Naive thymus-derived CD4-positive, alpha-beta T cell (primary cell): Measurements from ENCODE around the gene RBFOX1. TPM values are rescaled to one million over a fixed set of nuclear protein-coding genes. Genes with fewer than 3 reads are reported as not detected.

Experiments used
- ATAC-seq: fragments of 150-1000 bp; cut with Tn5 transposase; 2 replicates; pipeline ENCODE4 v1.10.0; 2021; ENCODE audit warnings: mild to moderate bottlenecking, moderate library complexity
- CTCF ChIA-PET: fragments of 350-600 bp; sonication (Branson Sonifier 250); formaldehyde crosslinking; loops from one replicate; lab custom pipeline; 2021; ENCODE audit warnings: antibody characterized with exemption; lab: Charles Lee
- POLR2A ChIA-PET: fragments of 350-600 bp; sonication (Branson Sonifier 250); formaldehyde crosslinking; loops from one replicate; lab custom pipeline; 2021; ENCODE audit warnings: antibody characterized with exemption, inconsistent platforms; lab: Charles Lee
- DNase-seq, 9 donors: peaks; one replicate each; pipeline versions ENCODE4 v3.0.0 to v3.0.0-alpha.2; 2020 to 2022; ENCODE audit warnings: mixed read lengths in 1 of 9
- H3K27ac ChIP-seq: one replicate; pipeline ENCODE4 v1.7.0; 2013; ENCODE audit warnings: mild to moderate bottlenecking, low read depth, low read length, moderate library complexity
- H3K27me3 ChIP-seq, 2 donors: one replicate each; pipeline ENCODE4 v1.7.0; 2013; ENCODE audit warnings: low read length in 2 of 2, mild to moderate bottlenecking in 2 of 2, moderate library complexity in 2 of 2; ENCODE audit not compliant: control insufficient read depth in 2 of 2, insufficient read depth in 2 of 2
- H3K36me3 ChIP-seq, 3 experiments: 1 replicate in 2 of 3; 2 replicates in 1 of 3; pipeline ENCODE4 v1.7.0; 2013; ENCODE audit warnings: low read length in 3 of 3, mild to moderate bottlenecking in 3 of 3, moderate library complexity in 1 of 3; ENCODE audit not compliant: insufficient read depth in 3 of 3, control insufficient read depth in 2 of 3
- H3K4me1 ChIP-seq, 2 donors: one replicate each; pipeline ENCODE4 v1.7.0; 2013; ENCODE audit warnings: low read length in 2 of 2, mild to moderate bottlenecking in 2 of 2, moderate library complexity in 1 of 2; ENCODE audit not compliant: control insufficient read depth in 2 of 2, insufficient read depth in 2 of 2
- H3K4me3 ChIP-seq: 2 replicates; pipeline ENCODE4 v1.7.0; 2013; ENCODE audit warnings: mild to moderate bottlenecking, low read length
- H3K9me3 ChIP-seq, 3 experiments: 1 replicate in 2 of 3; 2 replicates in 1 of 3; pipeline ENCODE4 v1.7.0; 2013; ENCODE audit warnings: low read length in 3 of 3; ENCODE audit not compliant: control insufficient read depth in 2 of 3
- H3K27ac Mint-ChIP-seq, 9 donors: one replicate each; pipeline ENCODE4 v1.8.0; 2020 to 2022; ENCODE audit warnings: mixed read lengths in 9 of 9, mild to moderate bottlenecking in 8 of 9, moderate library complexity in 5 of 9, inconsistent platforms in 2 of 9
- H3K27me3 Mint-ChIP-seq, 5 donors: one replicate each; pipeline ENCODE4 v1.8.0; 2021 to 2022; ENCODE audit warnings: mixed read lengths in 5 of 5, mild to moderate bottlenecking in 1 of 5
- H3K36me3 Mint-ChIP-seq, 5 donors: one replicate each; pipeline ENCODE4 v1.8.0; 2020 to 2022; ENCODE audit warnings: mixed read lengths in 5 of 5, mild to moderate bottlenecking in 3 of 5, inconsistent platforms in 1 of 5
- H3K4me1 Mint-ChIP-seq, 7 donors: one replicate each; pipeline ENCODE4 v1.8.0; 2020 to 2022; ENCODE audit warnings: mixed read lengths in 7 of 7, mild to moderate bottlenecking in 3 of 7, inconsistent platforms in 1 of 7
- H3K4me3 Mint-ChIP-seq, 10 donors: one replicate each; pipeline ENCODE4 v1.8.0; 2020 to 2022; ENCODE audit warnings: mild to moderate bottlenecking in 10 of 10, mixed read lengths in 10 of 10, moderate library complexity in 6 of 10, inconsistent platforms in 2 of 10
- H3K9me3 Mint-ChIP-seq, 11 donors: one replicate each; pipeline ENCODE4 v1.8.0; 2020 to 2022; ENCODE audit warnings: mixed read lengths in 11 of 11, mild to moderate bottlenecking in 4 of 11, inconsistent platforms in 1 of 11, moderate library complexity in 1 of 11
- intact Hi-C, 2 donors: fragments of 100-400 bp; cut with micrococcal nuclease; formaldehyde crosslinking; loops; one replicate each; pipeline ENCODE4 v1.15.1; 2023
- polyA plus RNA-seq, 2 donors: library from polyadenylated mRNA; unstranded; fragments of 300-500 nt; fragmentation: Illumina TruSeq; gene quantifications; one replicate each; pipeline ENCODE4 v1.2.3, GENCODE V29; 2021
- total RNA-seq, 6 experiments: library from RNA in 5 of 6; stranded (reverse) in 5 of 6; gene quantifications; 1 replicate in 5 of 6; 2 replicates in 1 of 6; pipeline ENCODE4 v1.2.3 and lab custom pipeline; 2021 to 2026

Gene RBFOX1
- total and polyA plus RNA-seq, 7 experiments from 2014 or later, result not detected

DNA sequence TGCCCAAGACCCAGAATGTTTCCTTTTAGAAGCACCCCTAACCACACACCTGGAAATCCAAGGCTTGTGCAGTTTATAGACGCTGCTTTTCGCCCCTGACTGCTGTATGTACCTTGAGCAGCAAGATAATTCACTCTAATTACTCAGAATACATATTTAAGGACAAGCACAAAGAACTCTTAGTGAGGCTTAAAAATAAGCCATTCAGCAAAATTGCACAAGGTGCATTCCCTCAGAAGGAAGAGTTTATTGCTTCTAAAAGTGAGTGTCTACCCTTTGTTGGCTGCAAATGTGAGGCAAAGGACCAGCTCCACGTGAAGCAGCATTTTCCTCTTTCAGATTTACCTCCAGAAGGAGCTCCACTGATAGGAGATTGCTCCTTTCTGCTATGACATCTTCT lies 208.4 kb downstream of the RBFOX1 start:
- Histone ChIP-seq H3K36me3 (no peaks in the 10 kb centered on the region), H3K4me1 (no peaks in the 10 kb centered on the region), H3K4me3 (no peak overlapping the region), H3K27ac (no peak overlapping the region), H3K27me3 (no peaks in the 10 kb centered on the region), H3K9me3 (peaks cover 0 to 4% (median 0%) of the 10 kb centered on the region in 3 experiments)
- POLR2A ChIA-PET, result no interaction called here
- Mint-ChIP-seq H3K4me1 (no peaks in the 10 kb centered on the region), H3K4me3 (no peak overlapping the region), H3K36me3 (no peaks in the 10 kb centered on the region), H3K27me3 (no peaks in the 10 kb centered on the region), H3K9me3 (peaks cover 4 to 43% (median 20%) of the 10 kb centered on the region in 11 donors), H3K27ac (no peak overlapping the region)
- CTCF ChIA-PET, result no interaction called here
- intact Hi-C loops, result no loop called here
- DNase-seq (no peak), ATAC-seq (no peak)

DNA sequence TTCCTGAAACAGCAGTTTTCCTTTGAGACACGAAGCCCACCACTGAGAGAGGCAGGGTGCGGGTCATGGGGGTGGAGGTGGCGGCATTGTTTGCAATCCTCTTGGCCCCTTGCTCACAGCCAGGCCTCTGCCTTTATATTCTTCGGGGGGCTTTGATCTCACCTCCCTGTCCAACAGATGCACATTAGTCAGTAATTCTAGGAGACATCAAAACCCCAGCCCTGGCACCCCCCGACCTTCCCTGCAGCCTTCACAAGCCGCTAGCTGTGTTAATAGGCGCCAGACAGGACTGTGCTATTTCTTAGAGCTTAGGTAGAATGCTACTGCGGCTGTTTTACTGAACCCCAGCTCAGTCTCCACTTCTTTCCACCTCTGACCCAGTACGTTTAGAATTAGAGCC lies 212.6 kb downstream of the RBFOX1 start:
- Histone ChIP-seq H3K27ac (no peak overlapping the region), H3K4me1 (no peaks in the 10 kb centered on the region), H3K27me3 (no peaks in the 10 kb centered on the region), H3K9me3 (no peaks in the 10 kb centered on the region), H3K4me3 (no peak overlapping the region), H3K36me3 (no peaks in the 10 kb centered on the region)
- Mint-ChIP-seq H3K27me3 (no peaks in the 10 kb centered on the region), H3K9me3 (peaks cover 0 to 24% (median 10%) of the 10 kb centered on the region in 11 donors), H3K36me3 (no peaks in the 10 kb centered on the region), H3K4me3 (no peak overlapping the region), H3K4me1 (no peaks in the 10 kb centered on the region), H3K27ac (no peak overlapping the region)
- DNase-seq (no peak), ATAC-seq (no peak)
- ChIA-PET POLR2A (no interaction called here), CTCF (no interaction called here)
- intact Hi-C loops, result no loop called here

DNA sequence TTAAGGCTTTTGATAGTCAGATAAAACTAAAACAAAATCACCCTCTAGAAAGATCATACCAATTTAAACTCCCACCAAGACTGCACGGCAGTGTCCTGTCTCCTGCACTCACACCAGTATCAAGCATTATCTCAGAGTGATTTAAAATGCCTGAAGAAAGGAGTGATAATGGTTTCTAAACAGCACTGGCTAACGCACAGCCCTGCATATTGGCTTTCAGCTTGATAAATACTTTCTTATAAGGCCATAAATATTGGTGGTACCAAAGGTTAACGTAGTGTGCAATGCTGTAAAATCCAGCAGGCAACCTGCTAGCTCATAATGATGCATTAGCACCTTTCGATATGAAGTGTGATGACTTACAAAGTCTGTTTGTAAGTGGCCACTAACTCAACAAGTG lies 214.3 kb downstream of the RBFOX1 start:
- Histone ChIP-seq H3K4me1 (no peaks in the 10 kb centered on the region), H3K36me3 (no peaks in the 10 kb centered on the region), H3K9me3 (no peaks in the 10 kb centered on the region), H3K27me3 (no peaks in the 10 kb centered on the region), H3K4me3 (no peak overlapping the region), H3K27ac (no peak overlapping the region)
- intact Hi-C loops, result no loop called here
- ChIA-PET CTCF (no interaction called here), POLR2A (no interaction called here)
- ATAC-seq, result no peak
- no peak for DNase-seq
- H3K4me1 Mint-ChIP-seq, result no peaks in the 10 kb centered on the region
- no peaks in the 10 kb centered on the region for H3K36me3 Mint-ChIP-seq
- H3K27ac Mint-ChIP-seq, result no peak overlapping the region
- no peaks in the 10 kb centered on the region for H3K27me3 Mint-ChIP-seq
- peaks cover 2 to 15% (median 10%) of the 10 kb centered on the region in 11 donors for H3K9me3 Mint-ChIP-seq
- no peak overlapping the region for H3K4me3 Mint-ChIP-seq

DNA sequence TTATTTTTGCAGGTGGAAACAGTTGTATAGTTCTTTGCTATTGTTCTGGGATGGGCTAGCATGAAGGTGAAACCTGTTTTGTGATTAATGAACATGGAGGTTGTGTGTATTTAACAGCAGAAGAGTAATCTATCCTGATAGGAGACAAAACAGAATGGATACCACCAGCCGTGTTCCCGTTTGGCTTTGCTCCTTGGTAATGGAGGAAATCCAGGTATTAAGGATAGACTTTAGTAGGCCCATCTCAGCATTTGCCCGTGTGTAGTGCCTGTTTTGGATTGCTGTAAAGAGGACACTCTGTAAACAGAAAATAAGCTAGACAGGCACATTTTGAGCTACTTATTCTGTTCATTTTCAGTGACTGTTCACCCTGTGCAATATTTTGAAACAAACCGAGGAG lies 215.1 kb downstream of the RBFOX1 start:
- no peaks in the 10 kb centered on the region for H3K36me3 Mint-ChIP-seq
- no peak overlapping the region for H3K27ac ChIP-seq
- no peak overlapping the region for H3K4me3 ChIP-seq
- ChIA-PET CTCF (no interaction called here), POLR2A (no interaction called here)
- intact Hi-C loops, result no loop called here
- H3K27ac Mint-ChIP-seq, result no peak overlapping the region
- H3K36me3 ChIP-seq, result no peaks in the 10 kb centered on the region
- peaks cover 0 to 15% (median 9%) of the 10 kb centered on the region in 11 donors for H3K9me3 Mint-ChIP-seq
- H3K27me3 Mint-ChIP-seq, result no peaks in the 10 kb centered on the region
- H3K4me1 ChIP-seq, result no peaks in the 10 kb centered on the region
- no peak overlapping the region for H3K4me3 Mint-ChIP-seq
- H3K4me1 Mint-ChIP-seq, result no peaks in the 10 kb centered on the region
- no peaks in the 10 kb centered on the region for H3K27me3 ChIP-seq
- ATAC-seq, result no peak
- H3K9me3 ChIP-seq, result no peaks in the 10 kb centered on the region
- no peak for DNase-seq

DNA sequence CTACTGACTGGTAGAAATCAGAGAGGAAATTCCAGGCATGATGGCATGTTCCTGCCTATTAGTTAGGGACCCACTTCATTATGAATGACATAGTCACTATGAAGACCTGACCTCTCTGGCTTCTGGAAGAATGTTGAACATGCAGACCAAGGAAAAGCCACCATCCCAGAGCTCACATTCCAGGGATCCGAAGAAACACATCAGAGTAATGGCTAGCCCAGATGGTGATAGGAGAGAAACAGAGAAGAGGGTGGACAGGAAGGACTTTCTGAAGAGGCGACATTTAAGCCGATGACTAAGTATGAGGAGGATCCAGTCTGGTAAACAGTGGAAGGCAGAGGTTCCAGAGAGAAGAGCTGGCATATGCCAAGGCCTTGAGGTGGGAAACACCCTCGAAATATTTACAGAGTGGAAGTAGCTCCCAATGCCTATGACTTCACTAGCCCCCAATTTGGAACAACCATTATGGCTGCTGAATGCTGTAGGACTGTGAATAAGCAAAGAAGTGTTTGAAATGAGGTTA lies 216.2 kb downstream of the RBFOX1 start:
- Mint-ChIP-seq H3K4me1 (no peaks in the 10 kb centered on the region), H3K4me3 (no peak overlapping the region), H3K9me3 (peaks cover 0 to 15% (median 6%) of the 10 kb centered on the region in 11 donors), H3K27me3 (no peaks in the 10 kb centered on the region), H3K27ac (no peak overlapping the region), H3K36me3 (no peaks in the 10 kb centered on the region)
- no peaks in the 10 kb centered on the region for H3K9me3 ChIP-seq
- no peaks in the 10 kb centered on the region for H3K27me3 ChIP-seq
- DNase-seq (no peak), ATAC-seq (no peak)
- no peak overlapping the region for H3K27ac ChIP-seq
- no peaks in the 10 kb centered on the region for H3K4me1 ChIP-seq
- H3K36me3 ChIP-seq, result no peaks in the 10 kb centered on the region
- ChIA-PET CTCF (no interaction called here), POLR2A (no interaction called here)
- no peak overlapping the region for H3K4me3 ChIP-seq
- intact Hi-C loops, result no loop called here

DNA sequence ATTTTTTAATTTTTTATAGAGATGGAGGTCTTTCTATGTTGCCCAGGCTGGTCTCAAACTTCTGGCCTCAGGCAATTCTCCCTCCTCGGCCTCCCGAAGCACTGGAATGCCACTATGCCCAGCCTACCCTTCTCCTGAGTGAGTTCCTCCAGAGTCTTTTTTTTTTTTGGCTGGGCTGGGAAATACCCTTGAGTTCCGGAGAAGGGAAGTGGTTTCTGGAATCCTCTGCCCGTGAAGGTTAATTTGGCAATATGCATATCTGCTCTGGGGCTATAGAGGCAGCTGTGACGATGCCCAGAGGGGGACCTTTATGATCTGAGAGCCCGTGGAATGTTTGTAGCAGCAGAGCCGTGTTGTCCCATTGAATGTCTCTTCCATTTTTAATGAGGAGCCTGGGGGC lies 217.5 kb downstream of the RBFOX1 start:
- H3K9me3 Mint-ChIP-seq, result peaks cover 0 to 14% (median 6%) of the 10 kb centered on the region in 11 donors
- DNase-seq, result no peak
- Histone ChIP-seq H3K27me3 (no peaks in the 10 kb centered on the region), H3K27ac (no peak overlapping the region), H3K4me1 (no peaks in the 10 kb centered on the region), H3K4me3 (no peak overlapping the region), H3K36me3 (no peaks in the 10 kb centered on the region), H3K9me3 (no peaks in the 10 kb centered on the region)
- ChIA-PET CTCF (no interaction called here), POLR2A (no interaction called here)
- no peak for ATAC-seq
- H3K27me3 Mint-ChIP-seq, result no peaks in the 10 kb centered on the region
- H3K36me3 Mint-ChIP-seq, result no peaks in the 10 kb centered on the region
- no peak overlapping the region for H3K4me3 Mint-ChIP-seq
- no peaks in the 10 kb centered on the region for H3K4me1 Mint-ChIP-seq
- H3K27ac Mint-ChIP-seq, result no peak overlapping the region
- intact Hi-C loops, result no loop called here

DNA sequence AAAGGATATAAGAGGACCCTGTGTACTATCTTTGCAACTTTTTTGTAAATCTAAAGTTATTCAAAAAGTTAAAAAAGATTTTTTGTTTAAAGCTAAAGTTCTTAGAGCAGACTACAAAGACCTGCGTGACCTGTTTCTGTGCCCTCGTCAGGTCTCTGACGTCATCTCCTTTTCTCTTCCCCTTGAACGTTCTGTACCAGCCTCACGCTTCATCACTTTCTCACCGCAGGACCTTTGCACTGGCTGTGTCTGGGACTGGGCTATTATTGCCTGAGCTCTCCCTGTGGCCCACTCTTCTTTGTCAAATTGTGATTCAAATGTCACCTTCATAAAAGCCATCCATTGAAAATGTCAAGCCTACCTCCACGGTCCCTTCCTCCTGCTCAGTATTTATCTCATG lies 222.8 kb downstream of the RBFOX1 start:
- ATAC-seq, result no peak
- intact Hi-C loops, result no loop called here
- no peaks in the 10 kb centered on the region for H3K27me3 Mint-ChIP-seq

More for the DNA sequence above, 222.8 kb downstream of the RBFOX1 start:
- Mint-ChIP-seq H3K4me1 (peaks cover 0 to 1% (median 0%) of the 10 kb centered on the region in 7 donors), H3K27ac (no peak overlapping the region), H3K4me3 (no peak overlapping the region), H3K9me3 (peaks cover 0 to 15% (median 9%) of the 10 kb centered on the region in 11 donors), H3K36me3 (no peaks in the 10 kb centered on the region)
- ChIA-PET CTCF (no interaction called here), POLR2A (no interaction called here)
- Histone ChIP-seq H3K4me1 (no peaks in the 10 kb centered on the region), H3K27ac (no peak overlapping the region), H3K4me3 (no peak overlapping the region), H3K36me3 (no peaks in the 10 kb centered on the region), H3K27me3 (no peaks in the 10 kb centered on the region), H3K9me3 (no peaks in the 10 kb centered on the region)
- DNase-seq, result no peak
